Measurements from ENCODE around the gene SLC49A3.

Gene SLC49A3

GRCh38 chr4:703336-704197 lies 14.6 kb upstream of the SLC49A3 start:
- Histone ChIP-seq H3K36me3 (ENCODE audit: control insufficient read depth in 1 of 2, insufficient read depth in 2 of 2, low read length in 2 of 2) (peaks cover 6 to 7% of the 10 kb centered on the region in 2 experiments), H3K79me1 (ENCODE audit: low read length) (peaks cover 12% of the 10 kb centered on the region), H4K12ac (ENCODE audit: low read depth, low read length) (no peak overlapping the region), H3K4ac (ENCODE audit: low read depth, low read length) (no peak overlapping the region), H3K14ac (ENCODE audit: low read length) (no peak overlapping the region), H3K23ac (ENCODE audit: low read length) (no peak overlapping the region), H3K18ac (ENCODE audit: low read length) (no peak overlapping the region), H3K4me3 (ENCODE audit: low read depth, low read length) (no peak overlapping the region), H3K4me2 (ENCODE audit: low read length) (no peak overlapping the region), H2BK5ac (ENCODE audit: low read depth, low read length, poor library complexity) (no peak overlapping the region), H3K27me3 (ENCODE audit: insufficient read depth, low read length) (no peaks in the 10 kb centered on the region), H2BK120ac (ENCODE audit: insufficient read depth, low read length, poor library complexity) (no peak overlapping the region), H3K9me3 (ENCODE audit: insufficient read depth, low read depth, low read length) (peaks cover 6% of the 10 kb centered on the region), H3K9ac (ENCODE audit: low read length) (no peak overlapping the region), H3K4me1 (ENCODE audit: control insufficient read depth in 1 of 2, insufficient read depth in 2 of 2, low read length in 2 of 2) (peaks cover 17 to 21% of the 10 kb centered on the region in 2 experiments), H4K8ac (ENCODE audit: low read depth, low read length) (no peak overlapping the region), H2AK5ac (ENCODE audit: low read length) (no peak overlapping the region), H3K27ac (ENCODE audit: low read depth, low read length) (no peak overlapping the region), H2BK12ac (ENCODE audit: low read length) (no peak overlapping the region), H3K79me2 (ENCODE audit: control insufficient read depth, insufficient read depth, low read length, poor library complexity) (peaks cover 23% of the 10 kb centered on the region), H4K91ac (ENCODE audit: low read depth, low read length) (no peak overlapping the region), H2AFZ (ENCODE audit: insufficient read depth, low read length, poor library complexity) (no peak overlapping the region)
- no CpG with 5 or more reads among the region's 10 CpGs for WGBS (ENCODE audit: extremely low coverage, insufficient coverage, insufficient read length)
- DNase-seq: no peak

- Histone ChIP-seq H3K23ac (ENCODE audit: low read length) (no peak overlapping the region), H2BK120ac (ENCODE audit: insufficient read depth, low read length, poor library complexity) (no peak overlapping the region), H3K27me3 (ENCODE audit: insufficient read depth, low read length) (no peaks in the 10 kb centered on the region), H3K14ac (ENCODE audit: low read length) (no peak overlapping the region), H3K4me1 (ENCODE audit: control insufficient read depth in 1 of 2, insufficient read depth in 2 of 2, low read length in 2 of 2) (peaks cover 9 to 14% of the 10 kb centered on the region in 2 experiments), H3K27ac (ENCODE audit: low read depth, low read length) (no peak overlapping the region), H3K18ac (ENCODE audit: low read length) (no peak overlapping the region), H2BK12ac (ENCODE audit: low read length) (no peak overlapping the region), H2BK5ac (ENCODE audit: low read depth, low read length, poor library complexity) (no peak overlapping the region), H3K9me3 (ENCODE audit: insufficient read depth, low read depth, low read length) (peaks cover 6% of the 10 kb centered on the region), H3K9ac (ENCODE audit: low read length) (no peak overlapping the region), H3K4me3 (ENCODE audit: low read depth, low read length) (no peak overlapping the region), H4K8ac (ENCODE audit: low read depth, low read length) (no peak overlapping the region), H3K79me2 (ENCODE audit: control insufficient read depth, insufficient read depth, low read length, poor library complexity) (peaks cover 16% of the 10 kb centered on the region), H4K12ac (ENCODE audit: low read depth, low read length) (no peak overlapping the region), H3K36me3 (ENCODE audit: control insufficient read depth in 1 of 2, insufficient read depth in 2 of 2, low read length in 2 of 2) (no peaks in the 10 kb centered on the region), H3K4me2 (ENCODE audit: low read length) (no peak overlapping the region), H4K91ac (ENCODE audit: low read depth, low read length) (no peak overlapping the region), H2AK5ac (ENCODE audit: low read length) (no peak overlapping the region), H2AFZ (ENCODE audit: insufficient read depth, low read length, poor library complexity) (no peak overlapping the region), H3K4ac (ENCODE audit: low read depth, low read length) (no peak overlapping the region), H3K79me1 (ENCODE audit: low read length) (peaks cover 12% of the 10 kb centered on the region)
- DNase-seq: no peak
- WGBS (ENCODE audit: extremely low coverage, insufficient coverage, insufficient read length): no CpG with 5 or more reads among the region's 7 CpGs
These were observed 13.7 kb upstream of the SLC49A3 start for GRCh38 chr4:702618-703048.

DNA sequence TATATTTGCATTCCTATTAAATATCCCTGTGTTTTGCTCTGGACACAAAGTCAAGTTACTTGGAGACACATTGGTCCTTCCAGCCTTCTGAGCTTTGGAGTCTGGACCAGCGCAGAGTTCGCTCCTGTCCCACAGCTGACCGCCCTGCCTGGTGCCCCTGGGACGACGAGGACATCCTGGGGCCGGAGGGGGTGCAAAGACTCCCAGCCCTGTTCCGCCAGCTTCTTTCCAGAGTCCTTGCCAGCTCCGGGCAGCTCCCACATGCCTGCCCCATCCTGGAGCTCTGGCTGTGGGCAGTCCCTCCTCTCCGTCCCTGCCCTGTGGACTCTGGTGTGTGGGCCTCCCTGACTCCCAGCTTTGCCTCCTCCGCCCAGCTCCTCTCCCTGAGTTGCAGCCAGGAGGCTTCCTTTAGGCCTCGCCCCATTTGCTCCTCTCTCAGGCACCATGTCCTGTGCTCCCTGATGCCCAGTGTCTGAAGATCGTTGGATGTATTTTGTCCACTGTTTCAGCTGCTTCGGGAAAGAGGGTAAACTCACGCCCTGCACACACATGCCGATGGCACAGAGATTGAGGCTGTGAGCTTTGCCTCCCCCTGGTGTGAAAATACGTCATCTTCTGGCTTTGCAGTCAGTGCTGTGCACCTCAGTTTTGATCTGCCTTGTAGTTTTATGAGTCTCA lies 11.8 kb upstream of the SLC49A3 start:
- Histone ChIP-seq H2AFZ (ENCODE audit: insufficient read depth, low read length, poor library complexity) (no peak overlapping the region), H3K4me3 (ENCODE audit: low read depth, low read length) (no peak overlapping the region), H3K27me3 (ENCODE audit: insufficient read depth, low read length) (no peaks in the 10 kb centered on the region), H3K18ac (ENCODE audit: low read length) (no peak overlapping the region), H3K9me3 (ENCODE audit: insufficient read depth, low read depth, low read length) (peaks cover 6% of the 10 kb centered on the region), H3K4me1 (ENCODE audit: control insufficient read depth in 1 of 2, insufficient read depth in 2 of 2, low read length in 2 of 2) (peaks cover 0 to 7% of the 10 kb centered on the region in 2 experiments), H3K27ac (ENCODE audit: low read depth, low read length) (no peak overlapping the region), H4K12ac (ENCODE audit: low read depth, low read length) (no peak overlapping the region), H3K23ac (ENCODE audit: low read length) (no peak overlapping the region), H3K9ac (ENCODE audit: low read length) (no peak overlapping the region), H4K91ac (ENCODE audit: low read depth, low read length) (no peak overlapping the region), H2BK12ac (ENCODE audit: low read length) (no peak overlapping the region), H2BK5ac (ENCODE audit: low read depth, low read length, poor library complexity) (no peak overlapping the region), H3K79me2 (ENCODE audit: control insufficient read depth, insufficient read depth, low read length, poor library complexity) (peaks cover under 1% of the 10 kb centered on the region), H3K4me2 (ENCODE audit: low read length) (no peak overlapping the region), H3K79me1 (ENCODE audit: low read length) (peaks cover 3% of the 10 kb centered on the region), H3K4ac (ENCODE audit: low read depth, low read length) (no peak overlapping the region), H3K36me3 (ENCODE audit: control insufficient read depth in 1 of 2, insufficient read depth in 2 of 2, low read length in 2 of 2) (no peaks in the 10 kb centered on the region), H4K8ac (ENCODE audit: low read depth, low read length) (no peak overlapping the region), H2BK120ac (ENCODE audit: insufficient read depth, low read length, poor library complexity) (no peak overlapping the region), H2AK5ac (ENCODE audit: low read length) (no peak overlapping the region), H3K14ac (ENCODE audit: low read length) (no peak overlapping the region)
- no CpG with 5 or more reads among the region's 16 CpGs for WGBS (ENCODE audit: extremely low coverage, insufficient coverage, insufficient read length)
- DNase-seq: no peak

DNA sequence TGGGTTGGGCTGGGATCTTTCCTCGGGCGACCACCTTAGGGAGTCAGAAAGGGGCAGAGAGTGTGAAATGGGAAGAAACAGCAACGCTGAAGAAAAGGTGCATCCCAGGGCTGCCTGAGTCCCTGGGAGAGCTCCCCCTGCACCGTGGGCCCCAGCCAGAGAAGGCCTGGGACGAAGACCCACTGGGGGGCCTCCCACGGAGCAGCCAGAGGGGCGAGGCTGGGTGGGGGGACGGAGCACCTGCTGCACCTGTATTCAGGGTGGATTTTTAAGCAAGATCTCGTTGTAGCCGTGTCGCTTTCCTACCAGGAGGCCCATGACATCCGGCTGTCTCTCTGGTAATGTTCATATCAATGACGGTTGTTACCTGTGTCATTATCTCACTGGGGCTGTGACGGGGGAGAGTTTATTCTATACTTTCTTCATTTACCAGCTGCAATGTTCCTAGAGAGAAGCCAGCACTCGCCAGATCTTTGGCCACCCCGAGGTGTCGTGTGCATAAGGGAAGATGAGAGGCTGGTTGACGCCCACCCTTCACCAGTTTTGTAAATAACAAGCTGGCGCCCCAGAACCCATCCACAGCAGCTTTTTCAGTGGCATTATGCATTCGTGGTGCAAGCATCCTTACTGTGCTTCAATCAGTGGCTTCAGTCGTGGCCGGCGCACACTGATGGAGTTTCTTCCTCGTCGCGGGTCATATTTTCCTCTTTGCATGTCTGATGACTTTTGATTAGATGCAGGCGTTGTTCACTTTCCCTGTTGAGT lies 11.0 kb upstream of the SLC49A3 start:
- H3K23ac ChIP-seq (ENCODE audit: low read length): no peak overlapping the region
- H3K27me3 ChIP-seq (ENCODE audit: insufficient read depth, low read length): no peaks in the 10 kb centered on the region
- H2AFZ ChIP-seq (ENCODE audit: insufficient read depth, low read length, poor library complexity): no peak overlapping the region
- H2AK5ac ChIP-seq (ENCODE audit: low read length): no peak overlapping the region
- H3K4me3 ChIP-seq (ENCODE audit: low read depth, low read length): no peak overlapping the region
- no peak overlapping the region for H3K18ac ChIP-seq (ENCODE audit: low read length)
- no peak overlapping the region for H3K27ac ChIP-seq (ENCODE audit: low read depth, low read length)
- no CpG with 5 or more reads among the region's 27 CpGs for WGBS (ENCODE audit: extremely low coverage, insufficient coverage, insufficient read length)
- H3K9me3 ChIP-seq (ENCODE audit: insufficient read depth, low read depth, low read length): peaks cover 8% of the 10 kb centered on the region
- H2BK12ac ChIP-seq (ENCODE audit: low read length): no peak overlapping the region
- H4K12ac ChIP-seq (ENCODE audit: low read depth, low read length): no peak overlapping the region
- H2BK5ac ChIP-seq (ENCODE audit: low read depth, low read length, poor library complexity): no peak overlapping the region
- DNase-seq: no peak
- no peaks in the 10 kb centered on the region for H3K79me1 ChIP-seq (ENCODE audit: low read length)
- no peak overlapping the region for H4K91ac ChIP-seq (ENCODE audit: low read depth, low read length)
- no peak overlapping the region for H3K9ac ChIP-seq (ENCODE audit: low read length)
- H4K8ac ChIP-seq (ENCODE audit: low read depth, low read length): no peak overlapping the region
- H3K4me1 ChIP-seq (ENCODE audit: control insufficient read depth in 1 of 2, insufficient read depth in 2 of 2, low read length in 2 of 2): peaks cover 0 to 4% of the 10 kb centered on the region in 2 experiments
- H3K4me2 ChIP-seq (ENCODE audit: low read length): no peak overlapping the region
- H3K14ac ChIP-seq (ENCODE audit: low read length): no peak overlapping the region
- no peak overlapping the region for H2BK120ac ChIP-seq (ENCODE audit: insufficient read depth, low read length, poor library complexity)
- no peaks in the 10 kb centered on the region for H3K79me2 ChIP-seq (ENCODE audit: control insufficient read depth, insufficient read depth, low read length, poor library complexity)
- H3K4ac ChIP-seq (ENCODE audit: low read depth, low read length): no peak overlapping the region
- no peaks in the 10 kb centered on the region for H3K36me3 ChIP-seq (ENCODE audit: control insufficient read depth in 1 of 2, insufficient read depth in 2 of 2, low read length in 2 of 2)

All from trophoblast cell (in vitro differentiated cells and primary cell).